ENCODE measurements around the gene KHSRP. TPM values are rescaled to one million over a fixed set of nuclear protein-coding genes. Genes with fewer than 3 reads are reported as not detected.

Gene KHSRP
- total and polyA plus RNA-seq, 7 donors, result 101 to 174 (median 150) TPM

GRCh38 chr19:6384381-6384780 lies 40.2 kb downstream of the KHSRP start:
- no peak for TF ChIP-seq CTCF (IDR thresholded peaks at IDR 0.05)
- intact Hi-C loops (cut with DNase I), result no loop called here
- Histone ChIP-seq H3K36me3 (ENCODE audit: insufficient read depth in 1 of 2, low read depth in 1 of 2) (peaks cover 7 to 98% of the 10 kb centered on the region in 2 donors), H3K27me3 (ENCODE audit: insufficient read depth in 3 of 3, low read length in 2 of 3) (no peaks in the 10 kb centered on the region), H3K4me1 (no peaks in the 10 kb centered on the region), H3K9me3 (no peaks in the 10 kb centered on the region), H3K4me3 (no peak overlapping the region), H3K27ac (no peak overlapping the region)
- DNase-seq (no peak), ATAC-seq (no peak)
- WGBS, 3 donors, result 89 to 97% (median 92%) methylated on average over 4 of the region's 4 CpGs

- no peak for DNase-seq
- no peak for TF ChIP-seq CTCF (IDR thresholded peaks at IDR 0.05)
- WGBS, 3 donors, result 93 to 98% (median 93%) methylated on average over 19 of the region's 19 CpGs
- no peaks in the 10 kb centered on the region for H3K9me3 ChIP-seq
- no peak overlapping the region for H3K27ac ChIP-seq
- H3K4me3 ChIP-seq, result no peak overlapping the region
- H3K36me3 ChIP-seq (ENCODE audit: insufficient read depth in 1 of 2, low read depth in 1 of 2), result peaks cover 7 to 94% of the 10 kb centered on the region in 2 donors
- intact Hi-C loops (cut with DNase I), result no loop called here
- no peaks in the 10 kb centered on the region for H3K27me3 ChIP-seq (ENCODE audit: insufficient read depth in 3 of 3, low read length in 2 of 3)
- H3K4me1 ChIP-seq, result peaks cover 2% of the 10 kb centered on the region
- no peak for ATAC-seq
These were observed 41.4 kb downstream of the KHSRP start for GRCh38 chr19:6383188-6383587.

GRCh38 chr19:6381030-6381750 lies 43.4 kb downstream of the KHSRP start:
- no peak for TF ChIP-seq CTCF (IDR thresholded peaks at IDR 0.05)
- Histone ChIP-seq H3K4me3 (no peak overlapping the region), H3K4me1 (peaks cover 5% of the 10 kb centered on the region), H3K27me3 (ENCODE audit: insufficient read depth in 3 of 3, low read length in 2 of 3) (no peaks in the 10 kb centered on the region), H3K36me3 (ENCODE audit: insufficient read depth in 1 of 2, low read depth in 1 of 2) (peaks cover 3 to 74% of the 10 kb centered on the region in 2 donors), H3K27ac (no peak overlapping the region), H3K9me3 (no peaks in the 10 kb centered on the region)
- intact Hi-C loops (cut with DNase I), result no loop called here
- WGBS, 3 donors, result 96 to 97% (median 96%) methylated on average over 37 to 40 of the region's 40 CpGs
- ATAC-seq (no peak), DNase-seq (no peak)

GRCh38 chr19:6379744-6380143 lies 44.9 kb downstream of the KHSRP start:
- WGBS, 3 donors, result 83 to 98% (median 96%) methylated on average over 3 of the region's 3 CpGs
- TF ChIP-seq CTCF (IDR thresholded peaks at IDR 0.05), result no peak
- H3K4me1 ChIP-seq, result peaks cover 5% of the 10 kb centered on the region
- H3K9me3 ChIP-seq, result no peaks in the 10 kb centered on the region
- no peak for ATAC-seq
- H3K27me3 ChIP-seq (ENCODE audit: insufficient read depth in 3 of 3, low read length in 2 of 3), result no peaks in the 10 kb centered on the region
- H3K4me3 ChIP-seq, result no peak overlapping the region
- DNase-seq, result no peak
- intact Hi-C loops (cut with DNase I), result loop anchor here (5.0 to 10.0 kb wide), 3 partner anchors 43 to 695 kb away; partner anchors contain the start of genes KHSRP (in 2 of the 2), HSD11B1L (in 1 of the 2) and MICOS13 (in 1 of the 2)
- H3K36me3 ChIP-seq (ENCODE audit: insufficient read depth in 1 of 2, low read depth in 1 of 2), result peaks cover 3 to 69% of the 10 kb centered on the region in 2 donors
- H3K27ac ChIP-seq, result no peak overlapping the region

Data from psoas muscle (tissue), 8 donors.